Right ventricle myocardium inferior (tissue), 1 donor: ENCODE data around the gene FLNC. TPM values are rescaled to one million over a fixed set of nuclear protein-coding genes. Genes with fewer than 3 reads are reported as not detected.

Experiments used
- ATAC-seq: fragments of 200-7000 bp; cut with Tn5 transposase; one replicate; pipeline ENCODE4 v1.9.1; 2020; ENCODE audit warnings: mild to moderate bottlenecking, moderate library complexity
- DNase-seq: peaks from one replicate; pipeline ENCODE4 v3.0.0; 2021; ENCODE audit errors: missing footprints
- intact Hi-C: fragments of 100-400 bp; cut with DNase I; formaldehyde crosslinking; loops from one replicate; pipeline ENCODE4 v1.11.0; 2022
- total RNA-seq: library from RNA; stranded (reverse); fragmentation: NEBNext Ultra II Directional; extraction: Animal tissue kit (Norgen Biotek cat#: 25700); gene quantifications from one replicate; pipeline ENCODE4 v1.2.1, GENCODE V29; 2021
- donor health status: DM: no; HTN: yes; CAD: no; lungs with severe emphysema.

The FLNC gene
- total RNA-seq, 1 donor from 2014 or later, result 905 TPM

DNA sequence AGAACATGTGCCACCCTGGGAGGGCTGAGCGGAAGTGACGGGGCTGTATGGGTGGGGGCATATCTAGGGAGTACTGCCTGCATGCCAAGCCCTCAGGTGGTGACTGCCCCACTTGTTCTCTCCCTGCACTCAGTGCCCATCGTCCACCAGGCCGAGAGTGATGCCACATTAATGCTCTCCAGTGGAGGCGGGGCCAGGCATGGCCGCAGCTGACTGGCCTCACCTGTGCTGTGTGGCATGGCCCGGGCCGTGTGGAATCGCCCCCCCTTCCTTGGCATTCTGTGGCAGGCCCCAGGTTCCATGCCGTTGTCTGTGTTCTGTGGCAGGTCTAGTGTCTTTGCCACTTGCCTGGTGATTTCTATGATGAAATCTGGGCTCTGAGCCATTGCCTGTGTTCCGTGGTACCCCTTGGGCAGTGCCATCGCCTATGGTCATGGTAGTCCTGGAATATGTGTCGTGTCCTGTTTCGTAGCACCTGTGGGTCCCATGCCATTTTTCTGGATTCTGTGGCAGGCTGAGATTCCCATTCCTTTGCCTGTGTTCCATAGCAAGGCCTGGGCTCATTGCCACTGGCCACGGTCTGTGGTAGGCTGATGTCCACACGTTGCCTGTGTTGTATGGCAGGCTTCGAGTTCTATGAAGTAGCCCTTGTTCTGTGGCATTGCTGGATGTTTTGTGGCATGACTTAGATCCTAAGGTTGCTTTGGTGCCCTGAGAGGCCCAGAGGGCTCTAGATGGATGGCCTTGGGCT, 8.9 kb downstream of the FLNC start:
- ATAC-seq (no peak), DNase-seq (peak; percentile 50)
- intact Hi-C loops, result no loop called here

DNA sequence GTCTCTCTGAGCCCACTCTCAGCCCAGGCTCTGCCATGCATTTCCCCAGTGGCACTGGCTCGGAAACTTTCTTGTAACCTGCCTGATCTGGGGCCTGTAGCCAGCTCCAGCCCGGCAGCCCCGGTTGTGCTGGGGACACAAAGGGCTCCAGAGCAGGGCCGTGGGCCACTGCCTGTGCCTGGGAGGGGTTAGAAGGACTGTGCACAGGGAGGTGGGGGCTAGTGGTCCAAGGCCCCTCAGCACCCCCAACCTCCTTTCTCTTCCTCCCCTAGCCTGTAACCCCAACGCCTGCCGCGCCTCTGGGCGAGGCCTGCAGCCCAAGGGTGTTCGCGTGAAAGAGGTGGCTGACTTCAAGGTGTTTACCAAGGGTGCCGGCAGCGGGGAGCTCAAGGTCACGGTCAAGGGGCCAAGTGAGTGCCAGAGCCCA, 9.6 kb downstream of the FLNC start:
- intact Hi-C loops, result no loop called here
- DNase-seq, result peak; percentile 58
- ATAC-seq, result no peak

DNA sequence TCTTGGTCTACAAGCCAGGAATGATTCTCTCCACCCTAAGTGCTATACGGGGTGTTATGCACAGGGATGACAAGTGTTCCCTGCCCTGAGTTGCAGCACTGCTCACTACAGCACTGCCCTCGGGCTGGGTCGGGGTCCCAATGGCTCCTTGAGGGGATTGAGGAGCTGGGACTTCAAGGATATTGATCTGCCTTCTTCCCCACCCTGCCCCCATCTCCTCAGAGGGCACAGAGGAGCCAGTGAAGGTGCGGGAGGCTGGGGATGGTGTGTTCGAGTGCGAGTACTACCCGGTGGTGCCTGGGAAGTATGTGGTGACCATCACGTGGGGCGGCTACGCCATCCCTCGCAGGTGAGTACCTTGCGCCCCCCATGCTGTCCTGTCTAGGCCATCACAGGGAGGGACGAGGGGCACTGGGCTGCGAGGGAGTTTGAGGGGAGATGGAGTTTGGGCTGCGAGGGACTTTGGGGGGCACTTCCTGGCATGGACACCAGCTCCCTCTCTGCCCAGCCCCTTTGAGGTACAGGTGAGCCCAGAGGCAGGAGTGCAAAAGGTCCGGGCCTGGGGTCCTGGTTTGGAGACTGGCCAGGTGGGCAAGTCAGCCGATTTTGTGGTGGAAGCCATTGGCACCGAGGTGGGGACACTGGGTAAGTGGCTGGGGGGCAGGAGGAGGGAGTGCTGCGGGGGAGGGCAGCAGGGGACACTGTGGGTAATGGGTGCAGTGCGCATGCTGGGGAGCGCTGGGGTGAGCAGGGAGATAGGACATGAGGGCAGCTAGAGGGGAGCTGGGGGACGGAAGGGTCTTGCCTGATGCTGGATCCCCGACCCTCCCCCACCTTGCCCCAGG, 10.3 kb downstream of the FLNC start:
- DNase-seq (no peak), ATAC-seq (no peak)
- intact Hi-C loops, result no loop called here

DNA sequence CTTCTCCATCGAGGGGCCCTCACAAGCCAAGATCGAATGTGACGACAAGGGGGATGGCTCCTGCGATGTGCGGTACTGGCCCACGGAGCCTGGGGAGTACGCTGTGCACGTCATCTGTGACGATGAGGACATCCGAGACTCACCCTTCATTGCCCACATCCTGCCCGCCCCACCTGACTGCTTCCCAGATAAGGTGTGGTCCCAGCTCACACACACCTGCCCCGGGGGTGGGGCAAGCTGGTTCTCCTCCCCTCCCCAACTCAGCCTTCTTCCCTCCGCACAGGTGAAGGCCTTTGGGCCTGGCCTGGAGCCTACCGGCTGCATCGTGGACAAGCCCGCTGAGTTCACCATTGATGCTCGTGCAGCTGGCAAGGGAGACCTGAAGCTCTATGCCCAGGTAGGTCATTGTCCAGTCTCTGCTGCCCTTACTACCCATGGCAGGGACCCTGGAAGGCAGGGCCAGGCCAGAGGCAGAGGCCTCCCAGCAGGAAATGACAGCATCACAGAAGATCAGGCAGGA, 11.0 kb downstream of the FLNC start:
- DNase-seq, result no peak
- intact Hi-C loops, result no loop called here
- ATAC-seq, result no peak

DNA sequence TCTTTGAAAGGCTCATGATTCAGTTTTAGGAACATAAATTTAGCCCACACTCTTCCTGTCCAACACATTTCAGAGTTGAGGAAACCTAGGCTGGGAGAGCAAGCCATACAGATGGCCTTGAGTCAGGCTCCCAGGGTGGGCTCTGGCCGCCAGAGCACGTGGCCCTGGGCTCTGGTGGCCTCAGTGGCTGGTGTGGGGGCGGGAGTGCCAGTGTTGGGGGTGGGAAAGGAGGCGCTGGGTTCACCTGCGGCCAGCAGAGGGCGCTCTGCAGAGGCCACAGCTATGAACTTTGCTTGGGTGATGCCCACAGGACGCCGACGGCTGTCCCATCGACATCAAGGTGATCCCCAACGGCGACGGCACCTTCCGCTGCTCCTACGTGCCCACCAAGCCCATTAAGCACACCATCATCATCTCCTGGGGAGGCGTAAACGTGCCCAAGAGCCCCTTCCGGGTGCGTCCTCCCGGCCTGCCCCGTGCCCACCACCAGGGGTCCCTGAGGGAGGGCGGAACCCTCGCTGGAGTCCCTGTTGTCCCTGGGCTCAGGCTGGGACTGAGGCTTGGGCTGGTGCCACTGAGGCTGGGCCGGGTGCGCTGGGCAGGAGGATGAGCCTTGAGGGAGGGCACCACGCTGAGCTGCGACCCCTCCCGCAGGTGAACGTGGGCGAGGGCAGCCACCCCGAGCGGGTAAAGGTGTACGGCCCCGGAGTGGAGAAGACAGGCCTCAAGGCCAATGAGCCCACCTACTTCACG, 11.9 kb downstream of the FLNC start:
- DNase-seq (no peak), ATAC-seq (peak; percentile 32)
- intact Hi-C loops, result loop anchor here (1.0 kb wide), 1 partner anchor 30 kb away; no protein-coding TSS in a partner anchor

DNA sequence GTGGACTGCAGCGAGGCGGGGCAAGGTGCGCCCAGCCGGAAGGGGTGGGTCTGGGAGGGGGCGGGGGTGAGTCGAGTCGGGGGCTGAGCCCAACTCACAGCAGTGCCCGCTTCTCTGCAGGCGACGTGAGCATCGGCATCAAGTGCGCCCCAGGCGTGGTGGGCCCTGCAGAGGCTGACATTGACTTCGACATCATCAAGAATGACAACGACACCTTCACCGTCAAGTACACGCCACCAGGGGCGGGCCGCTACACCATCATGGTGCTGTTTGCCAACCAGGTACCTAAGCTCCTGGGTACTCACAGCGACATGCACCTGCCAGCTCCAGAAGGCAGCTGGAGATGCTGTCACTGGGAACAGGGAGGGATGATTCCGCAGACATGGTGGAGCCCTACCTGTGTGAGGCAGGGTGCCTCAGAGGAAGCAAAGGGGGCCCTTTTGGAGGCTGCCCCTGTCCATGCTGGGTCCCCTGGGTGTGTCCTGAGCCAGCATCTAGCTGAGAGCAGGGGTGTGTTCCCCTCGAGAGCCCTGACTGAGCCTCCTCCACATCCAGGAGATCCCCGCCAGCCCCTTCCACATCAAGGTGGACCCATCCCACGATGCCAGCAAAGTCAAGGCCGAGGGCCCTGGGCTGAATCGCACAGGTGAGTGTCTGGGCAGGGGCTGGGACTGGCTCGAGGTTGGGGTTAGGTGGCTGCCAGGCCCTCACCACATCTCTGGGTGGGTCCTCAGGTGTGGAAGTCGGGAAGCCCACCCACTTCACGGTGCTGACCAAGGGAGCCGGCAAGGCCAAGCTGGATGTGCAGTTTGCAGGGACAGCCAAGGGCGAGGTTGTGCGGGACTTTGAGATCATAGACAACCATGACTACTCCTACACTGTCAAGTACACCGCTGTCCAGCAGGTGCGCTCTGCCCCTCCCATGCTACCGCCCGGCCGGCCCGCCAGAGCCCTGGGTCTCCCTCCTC, 12.8 kb downstream of the FLNC start:
- no peak for ATAC-seq
- DNase-seq, result peak; percentile 55
- intact Hi-C loops, result loop anchor here (1.0 kb wide), 1 partner anchor 31 kb away; no protein-coding TSS in a partner anchor

DNA sequence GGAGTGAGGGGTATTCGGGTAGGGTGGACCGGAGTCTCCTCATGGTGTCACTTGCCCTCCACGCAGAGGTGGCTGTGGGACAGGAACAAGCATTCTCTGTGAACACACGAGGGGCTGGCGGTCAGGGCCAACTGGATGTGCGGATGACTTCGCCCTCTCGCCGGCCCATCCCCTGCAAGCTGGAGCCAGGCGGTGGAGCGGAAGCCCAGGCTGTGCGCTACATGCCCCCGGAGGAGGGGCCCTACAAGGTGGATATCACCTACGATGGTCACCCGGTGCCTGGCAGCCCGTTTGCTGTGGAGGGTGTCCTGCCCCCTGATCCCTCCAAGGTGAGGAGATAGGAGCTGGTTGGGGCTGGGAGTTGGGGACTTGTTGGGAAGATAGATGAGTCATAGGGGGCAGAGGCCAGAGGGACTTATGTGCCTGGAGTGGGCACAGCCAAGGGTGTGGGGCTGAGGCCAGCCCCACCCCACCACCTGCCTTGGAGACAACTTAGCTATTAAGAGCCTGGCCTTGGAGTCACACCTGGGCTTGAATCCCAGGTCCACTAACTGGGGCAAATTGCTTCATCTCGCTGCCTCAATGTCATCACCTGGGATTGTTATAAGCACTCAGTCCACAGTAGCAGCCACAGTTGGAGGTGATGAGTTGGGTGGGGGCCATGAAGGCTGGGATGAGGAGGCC, 13.9 kb downstream of the FLNC start:
- intact Hi-C loops, result no loop called here
- DNase-seq (peak; percentile 60), ATAC-seq (no peak)

DNA sequence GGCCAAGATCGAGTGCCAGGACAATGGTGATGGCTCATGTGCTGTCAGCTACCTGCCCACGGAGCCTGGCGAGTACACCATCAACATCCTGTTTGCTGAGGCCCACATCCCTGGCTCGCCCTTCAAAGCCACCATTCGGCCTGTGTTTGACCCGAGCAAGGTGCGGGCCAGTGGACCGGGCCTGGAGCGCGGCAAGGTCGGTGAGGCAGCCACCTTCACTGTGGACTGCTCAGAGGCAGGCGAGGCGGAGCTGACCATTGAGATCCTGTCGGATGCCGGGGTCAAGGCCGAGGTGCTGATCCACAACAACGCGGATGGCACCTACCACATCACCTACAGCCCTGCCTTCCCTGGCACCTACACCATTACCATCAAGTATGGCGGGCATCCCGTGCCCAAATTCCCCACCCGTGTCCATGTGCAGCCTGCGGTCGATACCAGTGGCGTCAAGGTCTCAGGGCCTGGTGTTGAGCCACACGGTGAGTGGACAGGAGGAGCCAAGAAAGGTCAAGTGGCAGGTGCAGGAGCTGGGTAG, 14.6 kb downstream of the FLNC start:
- ATAC-seq, result no peak

DNA sequence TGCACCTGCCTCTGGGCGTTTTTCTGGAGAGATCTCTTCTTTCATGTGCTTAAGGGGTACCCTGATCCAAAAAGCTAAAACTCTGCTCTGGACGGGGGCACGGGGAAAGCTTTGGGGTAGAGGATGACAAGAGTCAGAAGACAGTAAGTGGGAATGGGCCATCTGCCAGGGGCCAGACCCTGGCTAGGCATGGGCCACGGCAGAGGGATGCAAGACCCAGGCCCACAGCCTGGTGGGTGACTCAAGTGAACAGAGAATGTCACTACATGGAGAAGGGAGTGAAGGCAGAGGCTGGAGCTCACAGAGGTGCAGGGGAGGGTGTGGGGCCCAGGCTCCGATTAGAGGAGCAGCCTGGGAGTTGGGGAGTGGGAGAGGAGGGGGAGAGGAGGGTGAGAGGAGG, 15.3 kb downstream of the FLNC start:
- intact Hi-C loops, result no loop called here
- DNase-seq, result no peak
- no peak for ATAC-seq

More for the DNA sequence above, 14.6 kb downstream of the FLNC start:
- DNase-seq, result no peak
- intact Hi-C loops, result no loop called here

DNA sequence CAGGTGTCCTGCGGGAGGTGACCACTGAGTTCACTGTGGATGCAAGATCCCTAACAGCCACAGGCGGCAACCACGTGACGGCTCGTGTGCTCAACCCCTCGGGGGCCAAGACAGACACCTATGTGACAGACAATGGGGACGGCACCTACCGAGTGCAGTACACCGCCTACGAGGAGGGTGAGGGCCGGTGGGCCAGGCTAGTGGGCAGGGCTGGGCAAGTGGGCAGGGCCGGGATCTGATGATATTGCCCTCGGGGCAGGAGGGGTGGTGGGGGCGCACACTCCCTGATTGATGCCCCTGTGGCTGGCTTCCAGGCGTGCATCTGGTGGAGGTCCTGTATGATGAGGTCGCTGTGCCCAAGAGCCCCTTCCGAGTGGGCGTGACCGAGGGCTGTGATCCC, 15.8 kb downstream of the FLNC start:
- ATAC-seq (no peak), DNase-seq (no peak)
- intact Hi-C loops, result no loop called here

DNA sequence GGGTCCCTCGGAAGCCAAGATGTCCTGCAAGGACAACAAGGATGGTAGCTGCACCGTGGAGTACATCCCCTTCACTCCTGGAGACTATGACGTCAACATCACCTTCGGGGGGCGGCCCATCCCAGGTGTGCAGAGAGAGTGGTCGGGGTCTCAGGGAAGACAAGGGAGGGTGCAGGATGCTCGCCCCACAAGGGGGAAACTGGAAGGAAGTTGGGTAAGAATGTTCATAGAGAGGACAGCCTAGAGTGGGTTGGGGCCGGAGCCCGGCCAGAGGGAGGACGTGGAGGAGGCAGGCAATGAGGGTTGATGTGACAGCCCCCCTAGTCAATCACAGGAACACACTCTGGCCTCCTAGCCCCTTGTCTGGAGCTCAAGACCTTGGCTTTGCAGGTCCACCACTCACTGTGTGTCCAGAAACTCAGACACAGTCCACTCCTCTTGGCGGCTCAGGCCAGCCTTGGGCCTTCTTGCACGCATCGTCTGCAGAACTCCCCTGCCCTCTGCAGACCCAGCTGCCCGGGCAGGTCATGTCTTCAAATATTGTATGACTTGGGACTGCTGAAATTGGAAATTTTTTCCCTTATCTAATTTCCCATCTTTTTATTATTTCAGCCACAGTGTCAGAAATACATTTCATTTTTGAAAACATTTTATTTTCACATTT, 16.7 kb downstream of the FLNC start:
- intact Hi-C loops, result no loop called here
- no peak for DNase-seq
- ATAC-seq, result no peak

DNA sequence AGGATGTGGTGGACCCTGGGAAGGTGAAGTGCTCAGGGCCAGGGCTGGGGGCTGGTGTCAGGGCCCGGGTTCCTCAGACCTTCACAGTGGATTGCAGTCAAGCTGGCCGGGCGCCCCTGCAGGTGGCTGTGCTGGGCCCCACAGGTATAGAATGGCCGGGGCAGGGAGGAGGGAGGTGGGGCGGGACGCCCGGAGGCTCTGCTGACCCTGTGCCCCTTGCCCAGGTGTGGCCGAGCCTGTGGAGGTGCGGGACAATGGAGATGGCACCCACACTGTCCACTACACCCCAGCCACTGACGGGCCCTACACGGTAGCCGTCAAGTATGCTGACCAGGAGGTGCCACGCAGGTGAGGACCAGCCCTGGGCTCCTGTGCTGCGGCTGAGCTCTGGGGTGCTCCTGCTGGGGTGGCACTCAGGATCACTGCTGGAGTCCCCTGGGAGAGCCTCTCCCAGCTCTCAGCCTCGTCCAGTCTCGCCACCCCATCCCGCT, 17.6 kb downstream of the FLNC start:
- ATAC-seq (no peak), DNase-seq (no peak)
- intact Hi-C loops, result no loop called here

DNA sequence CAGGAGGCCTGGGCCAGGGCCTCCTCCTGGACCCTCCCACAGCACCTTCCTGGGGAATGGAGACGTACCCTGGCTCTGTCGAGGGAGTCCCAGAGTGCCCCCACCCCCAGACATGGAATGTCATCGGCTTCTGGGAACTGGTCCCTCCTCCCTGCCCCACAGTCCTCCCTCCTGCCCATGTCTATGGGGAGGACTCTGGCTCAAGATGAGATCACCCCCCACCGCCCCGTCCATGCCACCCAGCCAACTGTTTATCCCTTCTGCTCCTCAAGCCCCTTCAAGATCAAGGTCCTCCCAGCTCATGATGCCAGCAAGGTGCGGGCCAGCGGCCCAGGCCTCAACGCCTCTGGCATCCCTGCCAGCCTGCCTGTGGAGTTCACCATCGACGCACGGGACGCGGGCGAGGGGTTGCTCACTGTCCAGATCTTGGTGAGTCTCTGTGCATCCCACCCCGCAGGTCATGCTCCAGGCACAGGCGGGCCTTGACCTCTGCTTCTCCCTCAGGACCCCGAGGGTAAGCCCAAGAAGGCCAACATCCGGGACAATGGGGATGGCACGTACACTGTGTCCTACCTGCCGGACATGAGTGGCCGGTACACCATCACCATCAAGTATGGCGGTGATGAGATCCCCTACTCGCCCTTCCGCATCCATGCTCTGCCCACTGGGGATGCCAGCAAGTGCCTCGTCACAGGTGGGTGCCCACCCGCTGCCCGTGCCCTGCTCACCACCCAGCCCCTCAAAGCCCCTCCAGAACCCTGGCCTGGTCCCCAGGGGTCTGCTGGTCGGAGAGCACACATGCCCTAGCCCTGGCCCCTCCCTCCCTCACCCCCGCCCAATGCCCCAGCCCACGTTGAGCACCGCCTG, 18.3 kb downstream of the FLNC start:
- DNase-seq, result no peak
- intact Hi-C loops, result no loop called here
- ATAC-seq, result no peak

DNA sequence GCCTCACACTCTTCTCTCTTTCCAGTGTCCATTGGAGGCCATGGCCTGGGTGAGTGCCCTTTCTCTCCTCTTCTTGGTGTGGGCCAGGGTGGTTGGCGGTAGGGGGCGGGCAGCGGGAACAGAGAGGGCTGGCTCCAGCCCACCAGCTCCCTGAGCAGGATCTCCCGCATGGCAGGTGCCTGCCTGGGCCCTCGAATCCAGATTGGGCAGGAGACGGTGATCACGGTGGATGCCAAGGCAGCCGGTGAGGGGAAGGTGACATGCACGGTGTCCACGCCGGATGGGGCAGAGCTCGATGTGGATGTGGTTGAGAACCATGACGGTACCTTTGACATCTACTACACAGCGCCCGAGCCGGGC, 18.9 kb downstream of the FLNC start:
- DNase-seq (no peak), ATAC-seq (no peak)
- intact Hi-C loops, result no loop called here

DNA sequence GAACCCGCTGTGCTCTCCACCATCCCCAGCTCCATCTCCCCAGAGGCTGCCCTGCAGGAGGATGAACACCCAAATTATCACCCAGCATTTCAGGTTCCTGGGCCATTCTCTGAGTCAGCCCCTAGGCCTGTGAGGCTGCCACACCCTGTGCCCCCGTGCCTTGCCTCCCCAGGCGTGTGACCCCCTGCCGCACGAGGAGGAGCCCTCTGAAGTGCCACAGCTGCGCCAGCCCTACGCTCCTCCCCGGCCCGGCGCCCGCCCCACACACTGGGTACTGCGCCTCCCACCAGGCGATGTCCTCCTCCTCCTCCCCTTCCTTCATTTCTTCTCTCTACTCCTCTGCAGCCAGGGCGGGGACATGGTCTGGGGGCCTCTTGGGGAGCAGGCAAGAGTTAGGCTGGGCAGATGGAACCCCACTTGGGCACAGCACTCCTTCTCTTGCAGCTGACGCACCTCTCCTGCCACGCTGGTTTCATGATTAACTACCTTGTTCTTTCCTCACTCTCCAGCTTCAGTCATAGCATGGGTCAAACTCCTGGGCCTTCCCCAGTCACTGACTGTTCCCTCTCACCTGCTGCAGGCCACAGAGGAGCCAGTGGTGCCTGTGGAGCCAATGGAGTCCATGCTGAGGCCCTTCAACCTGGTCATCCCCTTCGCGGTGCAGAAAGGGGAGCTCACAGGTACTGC, 19.7 kb downstream of the FLNC start:
- intact Hi-C loops, result no loop called here
- DNase-seq, result no peak
- ATAC-seq, result no peak
